Medulla oblongata (tissue), 1 donor: ENCODE results near the gene AP3B1.

Experiments
- DNase-seq: peaks from one replicate; pipeline ENCODE4 v3.0.0-alpha.2; 2015; ENCODE audit errors: extremely low spot score

AP3B1 gene

GRCh38 chr5:77974576-77974975, 319.9 kb downstream of the AP3B1 start:
- DNase-seq = no peak

GRCh38 chr5:77973253-77973609, 321.3 kb downstream of the AP3B1 start:
- DNase-seq = no peak

- no peak for DNase-seq
Measured at GRCh38 chr5:77972469-77973252, 321.8 kb downstream of the AP3B1 start.

DNA sequence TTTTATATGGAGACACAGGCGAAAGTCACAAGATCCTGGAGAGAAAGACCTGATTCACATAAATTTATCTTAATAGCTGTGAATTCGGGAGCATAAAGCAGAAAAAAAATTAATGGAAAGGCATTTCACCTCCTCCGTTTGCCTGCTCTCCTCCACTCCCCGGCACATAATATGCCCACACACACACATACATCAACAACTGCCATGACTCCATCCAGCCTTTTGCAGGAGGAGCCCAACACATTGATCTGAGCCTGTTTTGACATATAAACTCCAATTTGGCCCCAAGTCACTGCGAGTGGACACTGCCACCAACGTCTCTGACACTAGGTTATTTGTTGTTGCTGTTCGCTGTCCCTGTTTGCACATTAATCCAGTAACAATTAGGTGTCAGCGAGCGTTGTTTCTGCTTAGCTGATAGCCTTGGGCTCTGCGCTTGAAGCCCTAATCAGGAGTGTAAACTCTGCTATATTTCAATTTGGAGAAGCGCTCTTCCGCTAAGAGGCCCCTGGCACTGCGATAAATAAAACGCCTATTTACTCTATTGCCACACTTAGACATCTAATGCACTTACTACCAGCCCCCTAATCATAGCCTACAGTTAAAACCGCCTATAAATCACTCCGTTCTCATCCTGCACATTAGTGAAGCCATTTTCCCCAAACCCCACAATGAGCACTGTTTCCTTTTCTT, 322.6 kb downstream of the AP3B1 start:
- DNase-seq = no peak

DNA sequence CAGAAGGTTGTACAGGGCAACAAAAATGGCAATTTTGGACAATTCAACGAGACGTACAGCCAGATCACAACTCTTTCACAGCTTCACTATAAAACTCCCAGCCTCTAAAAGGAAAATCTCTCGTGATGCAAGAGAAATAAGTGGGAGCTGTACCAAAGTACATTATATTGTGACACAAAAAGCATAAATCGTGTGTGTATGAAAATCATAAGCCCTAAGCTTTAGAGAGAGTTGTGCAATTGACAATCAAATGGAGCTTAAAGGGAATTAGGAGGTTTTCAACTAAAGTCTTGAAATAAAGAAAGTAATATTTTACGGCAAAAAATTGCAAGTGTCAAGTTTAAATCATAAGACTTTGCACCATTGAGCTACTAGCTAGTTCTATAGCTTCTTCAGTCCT, 323.6 kb downstream of the AP3B1 start:
- DNase-seq = no peak

DNA sequence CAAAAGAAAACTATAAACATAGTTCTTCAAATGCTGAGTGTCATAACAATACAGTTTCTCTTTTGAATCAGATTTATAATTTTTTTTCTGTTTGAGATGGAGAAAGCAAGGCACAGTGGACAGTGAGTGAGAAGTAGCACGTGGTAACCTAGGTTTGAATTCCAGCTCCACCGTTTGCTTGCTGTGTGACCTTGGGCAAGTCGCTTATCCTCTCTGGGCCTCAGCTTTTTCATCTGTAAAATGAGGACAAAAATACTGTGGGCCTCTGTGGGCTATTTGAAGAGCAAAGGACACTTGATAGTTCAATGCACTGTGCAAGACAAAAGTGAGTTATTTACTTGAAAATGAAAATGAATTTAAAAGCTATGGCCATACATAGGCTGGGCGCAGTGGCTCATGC, 330.7 kb downstream of the AP3B1 start:
- no peak for DNase-seq

- no peak for DNase-seq
Measured at GRCh38 chr5:77960863-77961396, 333.6 kb downstream of the AP3B1 start.

GRCh38 chr5:77960305-77960704, 334.2 kb downstream of the AP3B1 start:
- DNase-seq = peak; percentile 86

GRCh38 chr5:77958642-77959330, 335.7 kb downstream of the AP3B1 start:
- DNase-seq = no peak

GRCh38 chr5:77957931-77958521, 336.5 kb downstream of the AP3B1 start:
- no peak for DNase-seq

GRCh38 chr5:77957516-77957915, 337.0 kb downstream of the AP3B1 start:
- no peak for DNase-seq

DNA sequence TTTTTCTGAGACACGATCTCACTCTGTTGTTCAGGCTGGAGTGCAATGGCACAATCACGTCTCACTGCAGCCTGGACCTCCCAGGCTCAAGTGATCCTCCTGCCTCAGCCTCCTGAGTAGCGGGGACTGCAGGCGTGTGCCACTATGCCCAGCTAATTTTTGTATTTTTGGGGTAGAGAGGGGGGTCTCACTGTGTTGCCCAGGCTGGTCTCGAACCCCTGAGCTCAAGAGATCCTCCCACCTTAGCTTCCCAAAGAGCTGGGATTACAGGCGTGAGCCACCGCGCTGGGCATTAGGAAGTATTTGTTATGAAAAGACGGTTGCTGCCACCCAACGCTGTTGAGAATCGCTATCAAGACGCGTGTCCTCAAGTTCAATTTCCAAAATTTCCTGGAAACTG, 337.4 kb downstream of the AP3B1 start:
- DNase-seq = no peak

GRCh38 chr5:77955577-77955976, 338.9 kb downstream of the AP3B1 start:
- no peak for DNase-seq

DNA sequence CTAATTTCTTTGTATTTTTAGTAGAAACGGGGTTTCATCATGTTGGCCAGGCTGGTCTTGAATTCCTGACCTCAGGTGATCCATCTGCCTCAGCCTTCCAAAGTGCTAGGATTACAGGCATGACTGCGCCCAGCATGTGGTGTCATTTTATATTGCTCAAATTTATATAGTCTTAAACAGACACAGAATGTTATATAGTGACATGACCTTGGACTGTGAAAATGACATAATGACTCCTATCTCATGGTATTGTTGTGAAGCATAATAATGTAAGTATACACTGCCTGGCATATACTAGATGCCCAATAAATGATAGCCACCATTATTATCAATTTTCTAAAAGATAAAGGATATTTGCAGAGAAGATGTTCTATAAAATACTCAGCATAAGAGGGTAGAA, 341.1 kb downstream of the AP3B1 start:
- DNase-seq = no peak

- DNase-seq = no peak
Measured at GRCh38 chr5:77952636-77953212, 341.8 kb downstream of the AP3B1 start.
